ENCODE results near the gene ASAP2.

GRCh38 chr2:9248363-9248762 is 41.8 kb downstream of the ASAP2 start:
- TF ChIP-seq CTCF (IDR thresholded peaks at IDR 0.05) (no peak), POLR2AphosphoS5 (IDR thresholded peaks at IDR 0.05) (no peak), POLR2A (IDR thresholded peaks at IDR 0.05) (no peak), EP300 (IDR thresholded peaks at IDR 0.05) (no peak)
